PFSK-1 (cell line): ENCODE data around the gene FNBP1.

Experiments used
- FOXP2 ChIP-seq: optimal IDR thresholded peaks from 2 replicates; pipeline ENCODE3; 2011; ENCODE audit warnings: borderline replicate concordance, control low read depth, inconsistent platforms; ENCODE audit not compliant: insufficient read depth; ENCODE audit errors: extremely low read length, extremely low read depth
- POLR2AphosphoS5 ChIP-seq: IDR thresholded peaks from 2 replicates; pipeline ENCODE4 v1.6.1; 2012; ENCODE audit warnings: low read depth, mild to moderate bottlenecking, control low read depth, low read length, moderate library complexity
- SIN3A ChIP-seq: IDR thresholded peaks from 2 replicates; pipeline ENCODE4 v1.6.1; 2012; ENCODE audit warnings: mild to moderate bottlenecking, low read length, moderate library complexity, borderline replicate concordance; ENCODE audit not compliant: insufficient read depth
- TAF1 ChIP-seq: IDR thresholded peaks from 2 replicates; pipeline ENCODE4 v1.6.1; 2012; ENCODE audit warnings: low read length, control low read depth, borderline replicate concordance; ENCODE audit not compliant: insufficient read depth
- TF ChIP-seq, protein P1 (sequence below), 2 experiments: IDR thresholded peaks; 2 replicates each; pipeline versions ENCODE4 v1.6.1 to v1.8.0; 2011 to 2012; ENCODE audit warnings: low read depth in 2 of 2, low read length in 2 of 2, control low read depth in 1 of 2, inconsistent platforms in 1 of 2, mild to moderate bottlenecking in 1 of 2, moderate library complexity in 1 of 2; ENCODE audit not compliant: insufficient read depth in 1 of 2

DNA sequence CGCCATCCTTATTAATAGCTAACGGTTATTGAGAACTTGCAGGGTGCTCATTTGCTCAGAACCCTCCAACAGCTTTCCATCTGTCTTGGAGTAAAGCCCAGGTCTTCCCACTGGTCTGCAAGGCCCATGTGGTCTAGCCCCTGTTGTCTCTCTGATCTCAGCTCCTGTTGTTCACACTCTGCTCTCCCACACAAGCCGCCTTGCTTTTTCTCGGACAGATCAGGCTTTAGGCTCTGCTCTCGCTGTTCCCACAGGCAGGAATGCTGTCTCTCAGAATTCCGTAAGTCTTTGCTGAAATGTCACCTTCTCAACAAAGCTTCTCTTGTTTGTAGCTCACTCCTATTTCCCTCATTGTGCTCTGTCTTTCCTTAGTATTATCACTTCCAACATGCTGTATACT, 45.1 kb upstream of the FNBP1 start:
- TF ChIP-seq POLR2AphosphoS5 (no peak), TAF1 (no peak), SIN3A (no peak), FOXP2 (no peak)
- TF ChIP-seq, protein P1, sequence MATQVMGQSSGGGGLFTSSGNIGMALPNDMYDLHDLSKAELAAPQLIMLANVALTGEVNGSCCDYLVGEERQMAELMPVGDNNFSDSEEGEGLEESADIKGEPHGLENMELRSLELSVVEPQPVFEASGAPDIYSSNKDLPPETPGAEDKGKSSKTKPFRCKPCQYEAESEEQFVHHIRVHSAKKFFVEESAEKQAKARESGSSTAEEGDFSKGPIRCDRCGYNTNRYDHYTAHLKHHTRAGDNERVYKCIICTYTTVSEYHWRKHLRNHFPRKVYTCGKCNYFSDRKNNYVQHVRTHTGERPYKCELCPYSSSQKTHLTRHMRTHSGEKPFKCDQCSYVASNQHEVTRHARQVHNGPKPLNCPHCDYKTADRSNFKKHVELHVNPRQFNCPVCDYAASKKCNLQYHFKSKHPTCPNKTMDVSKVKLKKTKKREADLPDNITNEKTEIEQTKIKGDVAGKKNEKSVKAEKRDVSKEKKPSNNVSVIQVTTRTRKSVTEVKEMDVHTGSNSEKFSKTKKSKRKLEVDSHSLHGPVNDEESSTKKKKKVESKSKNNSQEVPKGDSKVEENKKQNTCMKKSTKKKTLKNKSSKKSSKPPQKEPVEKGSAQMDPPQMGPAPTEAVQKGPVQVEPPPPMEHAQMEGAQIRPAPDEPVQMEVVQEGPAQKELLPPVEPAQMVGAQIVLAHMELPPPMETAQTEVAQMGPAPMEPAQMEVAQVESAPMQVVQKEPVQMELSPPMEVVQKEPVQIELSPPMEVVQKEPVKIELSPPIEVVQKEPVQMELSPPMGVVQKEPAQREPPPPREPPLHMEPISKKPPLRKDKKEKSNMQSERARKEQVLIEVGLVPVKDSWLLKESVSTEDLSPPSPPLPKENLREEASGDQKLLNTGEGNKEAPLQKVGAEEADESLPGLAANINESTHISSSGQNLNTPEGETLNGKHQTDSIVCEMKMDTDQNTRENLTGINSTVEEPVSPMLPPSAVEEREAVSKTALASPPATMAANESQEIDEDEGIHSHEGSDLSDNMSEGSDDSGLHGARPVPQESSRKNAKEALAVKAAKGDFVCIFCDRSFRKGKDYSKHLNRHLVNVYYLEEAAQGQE (IDR thresholded peaks at IDR 0.05; ENCODE audit: insufficient read depth in 1 of 2, low read depth in 2 of 2, low read length in 2 of 2), result no peak
